Activated CD8-positive, alpha-beta T cell treated with anti-CD3 and anti-CD28 coated beads, Interleukin-2, amount 10 ng/mL, durations not matched to agents 7 days and 5 days (primary cell): ENCODE measurements around the gene SBF2. TPM values are rescaled to one million over a fixed set of nuclear protein-coding genes. Genes with fewer than 3 reads are reported as not detected.

Experiments used
- ATAC-seq: fragments of 150-1000 bp; cut with Tn5 transposase; one replicate; pipeline ENCODE4 v1.10.0; 2021; ENCODE audit warnings: moderate library complexity
- CTCF ChIA-PET: fragments of 350-600 bp; sonication (Branson Sonifier 250); formaldehyde crosslinking; loops from one replicate; lab custom pipeline; 2021; ENCODE audit warnings: antibody characterized with exemption; lab: Charles Lee
- POLR2A ChIA-PET: fragments of 350-600 bp; sonication (Branson Sonifier 250); formaldehyde crosslinking; loops from one replicate; lab custom pipeline; 2021; ENCODE audit warnings: antibody characterized with exemption; lab: Charles Lee
- DNase-seq: peaks from one replicate; pipeline ENCODE4 v3.0.0-alpha.2; 2020
- H3K27ac Mint-ChIP-seq: one replicate; pipeline ENCODE4 v1.8.0; 2021; ENCODE audit warnings: mild to moderate bottlenecking, mixed read lengths
- H3K27me3 Mint-ChIP-seq: one replicate; pipeline ENCODE4 v1.8.0; 2021; ENCODE audit warnings: low read depth, mixed read lengths
- H3K36me3 Mint-ChIP-seq: one replicate; pipeline ENCODE4 v1.8.0; 2021; ENCODE audit warnings: low read depth, mixed read lengths
- H3K4me1 Mint-ChIP-seq: one replicate; pipeline ENCODE4 v1.8.0; 2021; ENCODE audit warnings: low read depth, mixed read lengths
- H3K4me3 Mint-ChIP-seq: one replicate; pipeline ENCODE4 v1.8.0; 2021; ENCODE audit warnings: mild to moderate bottlenecking, mixed read lengths
- H3K9me3 Mint-ChIP-seq: one replicate; pipeline ENCODE4 v1.8.0; 2022; ENCODE audit warnings: mixed read lengths; ENCODE audit not compliant: insufficient read depth
- total RNA-seq, 2 experiments: library from RNA; stranded (reverse); gene quantifications; one replicate each; pipeline ENCODE4 v1.2.3, GENCODE V29; 2021

The SBF2 gene
- total RNA-seq, 2 experiments from 2014 or later = 5.1 to 5.9 TPM

DNA sequence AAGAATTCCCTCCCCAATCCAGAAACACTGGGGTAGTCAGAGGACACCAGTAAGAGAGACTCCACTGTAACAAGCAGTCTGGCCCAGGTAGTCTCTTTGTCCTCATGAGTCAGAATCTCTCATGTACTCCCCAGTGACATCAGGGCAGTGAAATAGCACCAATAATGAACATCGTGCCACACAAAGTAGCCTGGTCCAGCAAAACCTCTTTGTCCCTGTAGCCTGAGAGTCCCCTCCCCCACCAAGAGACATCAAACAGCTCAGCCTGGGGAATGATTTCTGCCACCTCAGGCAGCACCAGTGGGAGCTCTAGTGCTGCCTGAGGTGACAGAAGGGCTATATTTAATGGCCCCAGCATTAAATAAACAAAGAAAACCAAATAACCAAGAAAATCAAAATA lies 88.1 kb downstream of the SBF2 start:
- no peaks in the 10 kb centered on the region for H3K36me3 Mint-ChIP-seq

DNA sequence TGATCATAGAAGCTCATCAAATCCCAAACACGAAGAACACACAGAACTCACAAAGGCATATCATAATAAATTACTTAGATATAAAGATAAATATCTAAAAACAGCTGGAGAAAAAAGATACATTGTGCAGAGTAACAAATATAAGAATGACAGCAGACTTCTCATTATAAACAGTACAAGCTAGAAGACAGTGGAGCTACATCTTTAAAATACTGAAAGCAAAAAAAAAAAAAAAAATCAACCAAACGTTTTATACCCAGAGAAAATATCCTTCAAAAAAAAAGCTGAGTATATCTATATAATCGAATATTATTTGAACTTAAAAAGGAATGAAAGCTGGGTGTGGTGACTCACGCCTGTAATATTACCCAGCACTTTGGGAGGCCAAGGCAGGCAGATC lies 90.0 kb downstream of the SBF2 start:
- no peak for ATAC-seq
- CTCF ChIA-PET = interaction anchor here (1.0 to 1.9 kb wide), 3 partner anchors 104 to 120 kb away, joined by 3 to 10 read pairs (median 3); no protein-coding TSS in a partner anchor
- POLR2A ChIA-PET = no interaction called here
- Mint-ChIP-seq H3K4me1 (no peaks in the 10 kb centered on the region), H3K27ac (no peak overlapping the region), H3K4me3 (no peak overlapping the region), H3K36me3 (no peaks in the 10 kb centered on the region), H3K27me3 (peaks cover 4% of the 10 kb centered on the region), H3K9me3 (peaks cover 10% of the 10 kb centered on the region)
- no peak for DNase-seq

More for the DNA sequence above, 88.1 kb downstream of the SBF2 start:
- Mint-ChIP-seq H3K4me1 (no peaks in the 10 kb centered on the region), H3K9me3 (peaks cover 10% of the 10 kb centered on the region), H3K27ac (no peak overlapping the region), H3K4me3 (no peak overlapping the region), H3K27me3 (peaks cover 12% of the 10 kb centered on the region)
- ATAC-seq (no peak), DNase-seq (no peak)
- CTCF ChIA-PET = interaction anchor here (0.7 kb wide), 1 partner anchor 102 kb away, joined by 4 read pairs; no protein-coding TSS in a partner anchor
- POLR2A ChIA-PET = no interaction called here

DNA sequence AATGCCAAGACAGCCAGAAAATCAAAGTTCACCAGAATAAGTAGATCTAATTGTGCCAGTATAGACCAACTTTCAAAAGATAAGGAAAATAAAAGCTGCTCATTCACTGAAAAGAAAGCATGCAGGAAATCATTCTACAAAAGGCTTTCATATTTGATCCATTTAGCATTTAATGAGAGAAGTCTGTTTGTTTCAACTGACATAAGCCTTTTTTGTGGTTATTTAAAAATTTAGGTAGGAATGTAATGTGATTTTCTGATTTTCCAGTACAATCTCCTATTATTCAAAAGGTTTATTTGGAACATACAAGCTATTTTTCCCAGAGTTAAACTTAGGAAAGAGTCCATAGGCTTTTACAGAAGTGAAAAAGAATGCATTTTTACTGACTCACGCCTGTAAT lies 92.7 kb downstream of the SBF2 start:
- peaks cover 10% of the 10 kb centered on the region for H3K9me3 Mint-ChIP-seq
- ChIA-PET CTCF (interaction anchor here (1.0 to 1.1 kb wide), 2 partner anchors 8 to 165 kb away, joined by 3 read pairs; no protein-coding TSS in a partner anchor), POLR2A (no interaction called here)
- DNase-seq (no peak), ATAC-seq (no peak)
- H3K4me1 Mint-ChIP-seq = no peaks in the 10 kb centered on the region
- H3K27ac Mint-ChIP-seq = no peak overlapping the region
- peaks cover 4% of the 10 kb centered on the region for H3K27me3 Mint-ChIP-seq
- H3K4me3 Mint-ChIP-seq = no peak overlapping the region
- no peaks in the 10 kb centered on the region for H3K36me3 Mint-ChIP-seq

DNA sequence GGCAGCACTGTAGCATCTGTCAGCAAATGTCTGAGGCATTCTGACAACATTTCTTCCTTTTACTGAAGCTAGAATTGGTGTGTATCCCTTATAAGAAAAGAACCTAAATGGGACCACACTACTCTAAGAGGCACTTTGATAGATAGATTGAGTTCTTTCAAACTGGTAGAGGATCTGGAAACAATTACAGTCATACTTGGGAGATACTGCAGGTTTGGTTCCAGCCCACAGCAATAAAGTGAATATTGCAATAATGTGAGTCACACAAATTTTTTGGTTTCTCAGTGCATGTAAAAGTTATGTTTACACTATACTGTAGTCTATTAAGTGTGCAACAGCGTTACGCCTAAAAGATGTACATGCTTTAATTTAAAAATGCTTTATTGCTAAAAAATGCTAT lies 96.9 kb downstream of the SBF2 start:
- Mint-ChIP-seq H3K4me1 (no peaks in the 10 kb centered on the region), H3K27me3 (no peaks in the 10 kb centered on the region), H3K36me3 (no peaks in the 10 kb centered on the region), H3K27ac (no peak overlapping the region), H3K9me3 (no peaks in the 10 kb centered on the region), H3K4me3 (no peak overlapping the region)
- ATAC-seq (no peak), DNase-seq (no peak)
- ChIA-PET CTCF (interaction anchor here (1.3 kb wide), 1 partner anchor 110 kb away, joined by 3 read pairs; no protein-coding TSS in a partner anchor), POLR2A (no interaction called here)

DNA sequence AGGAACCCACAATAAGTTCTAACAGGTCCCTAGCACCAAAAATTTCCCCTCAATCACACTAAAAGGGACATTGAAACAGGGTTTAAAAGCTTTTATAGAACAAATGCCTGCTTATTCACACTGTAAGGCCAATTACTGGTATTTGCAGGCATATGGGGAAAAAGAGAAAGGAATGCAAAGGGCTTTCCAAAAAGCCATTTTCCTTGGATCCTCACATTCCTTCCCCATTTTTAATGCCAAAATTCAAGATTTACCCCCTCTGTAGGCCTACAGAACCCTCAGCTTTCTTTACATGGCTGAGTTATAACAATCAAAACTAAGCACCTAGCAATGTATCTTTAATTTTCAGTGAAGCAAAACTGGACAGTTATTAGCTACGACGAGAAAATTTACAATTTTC lies 102.0 kb downstream of the SBF2 start:
- CTCF ChIA-PET = no interaction called here
- H3K9me3 Mint-ChIP-seq = no peaks in the 10 kb centered on the region
- ATAC-seq (no peak), DNase-seq (no peak)
- no peaks in the 10 kb centered on the region for H3K4me1 Mint-ChIP-seq
- peaks cover 2% of the 10 kb centered on the region for H3K27me3 Mint-ChIP-seq
- no peak overlapping the region for H3K4me3 Mint-ChIP-seq
- POLR2A ChIA-PET = no interaction called here
- no peak overlapping the region for H3K27ac Mint-ChIP-seq
- no peaks in the 10 kb centered on the region for H3K36me3 Mint-ChIP-seq

DNA sequence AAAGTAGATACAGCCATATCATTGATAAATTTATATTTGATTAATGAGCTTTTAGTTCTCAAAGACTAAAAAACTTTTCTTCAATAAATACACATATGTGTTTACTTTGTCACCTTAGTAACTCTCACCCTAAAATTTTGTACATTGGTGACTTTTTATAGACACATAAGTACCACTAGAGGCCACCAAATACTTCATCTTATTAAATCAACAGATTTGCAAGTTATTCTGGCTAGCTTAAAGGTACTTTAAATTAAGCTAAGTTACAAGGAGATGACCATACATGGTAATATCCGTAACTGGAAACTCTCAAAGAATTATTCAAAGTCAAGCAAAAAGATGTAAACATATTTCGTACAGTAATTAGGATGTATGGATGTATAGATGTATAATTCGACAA lies 112.2 kb downstream of the SBF2 start:
- no peak overlapping the region for H3K27ac Mint-ChIP-seq
- H3K36me3 Mint-ChIP-seq = no peaks in the 10 kb centered on the region
- ATAC-seq (no peak), DNase-seq (no peak)
- H3K4me1 Mint-ChIP-seq = peaks cover 3% of the 10 kb centered on the region
- no peaks in the 10 kb centered on the region for H3K27me3 Mint-ChIP-seq
- POLR2A ChIA-PET = no interaction called here
- H3K4me3 Mint-ChIP-seq = no peak overlapping the region
- CTCF ChIA-PET = interaction anchor here (0.8 to 2.8 kb wide), 7 partner anchors 17 to 319 kb away, joined by 3 to 24 read pairs (median 3); no protein-coding TSS in a partner anchor
- no peaks in the 10 kb centered on the region for H3K9me3 Mint-ChIP-seq

DNA sequence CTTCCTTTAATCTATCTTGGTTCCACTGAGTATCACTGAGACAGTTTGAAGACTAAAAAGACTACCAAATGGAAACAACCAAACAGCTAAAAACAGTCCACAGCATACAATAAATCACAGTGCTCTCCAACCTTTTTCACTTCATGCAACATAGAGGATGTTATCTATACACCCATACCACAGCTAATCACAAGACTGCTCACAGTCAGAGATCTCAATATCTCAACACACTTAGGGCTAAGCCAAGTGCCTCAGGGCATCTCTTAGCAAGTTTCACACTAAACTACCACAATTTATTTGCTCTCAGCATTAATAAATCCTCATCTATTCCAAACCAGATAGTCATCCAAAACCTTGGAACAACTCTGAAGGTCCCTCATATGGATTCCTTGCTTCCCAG lies 129.4 kb downstream of the SBF2 start:
- CTCF ChIA-PET = interaction anchor here (0.6 kb wide), 1 partner anchor 17 kb away, joined by 3 read pairs; no protein-coding TSS in a partner anchor

DNA sequence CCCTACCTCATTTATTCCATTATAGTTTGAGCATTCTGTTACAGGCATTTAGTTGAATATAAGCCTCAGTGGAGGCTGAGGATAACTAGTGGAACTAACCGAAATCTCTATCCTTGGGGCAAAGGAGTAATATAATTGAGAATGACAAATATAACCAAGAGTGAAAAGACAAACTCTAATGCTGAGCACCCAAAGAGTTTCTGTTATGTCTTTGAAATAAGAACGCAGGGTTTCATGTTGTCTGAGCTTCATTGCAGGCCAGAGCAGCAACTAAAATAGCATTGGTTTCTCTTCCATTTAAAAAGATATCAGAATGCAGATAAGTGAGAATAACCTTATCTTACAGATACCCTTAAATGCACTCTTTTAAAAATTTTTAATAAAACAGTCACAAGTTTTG lies 131.8 kb downstream of the SBF2 start:
- Mint-ChIP-seq H3K36me3 (no peaks in the 10 kb centered on the region), H3K4me3 (no peak overlapping the region), H3K4me1 (no peaks in the 10 kb centered on the region), H3K27ac (no peak overlapping the region), H3K9me3 (peaks cover 6% of the 10 kb centered on the region), H3K27me3 (no peaks in the 10 kb centered on the region)
- CTCF ChIA-PET = no interaction called here
- no peak for ATAC-seq
- DNase-seq = no peak
- POLR2A ChIA-PET = no interaction called here

More for the DNA sequence above, 129.4 kb downstream of the SBF2 start:
- Mint-ChIP-seq H3K27me3 (no peaks in the 10 kb centered on the region), H3K27ac (no peak overlapping the region), H3K9me3 (no peaks in the 10 kb centered on the region), H3K36me3 (no peaks in the 10 kb centered on the region), H3K4me3 (no peak overlapping the region), H3K4me1 (no peaks in the 10 kb centered on the region)
- POLR2A ChIA-PET = no interaction called here
- DNase-seq (no peak), ATAC-seq (no peak)

DNA sequence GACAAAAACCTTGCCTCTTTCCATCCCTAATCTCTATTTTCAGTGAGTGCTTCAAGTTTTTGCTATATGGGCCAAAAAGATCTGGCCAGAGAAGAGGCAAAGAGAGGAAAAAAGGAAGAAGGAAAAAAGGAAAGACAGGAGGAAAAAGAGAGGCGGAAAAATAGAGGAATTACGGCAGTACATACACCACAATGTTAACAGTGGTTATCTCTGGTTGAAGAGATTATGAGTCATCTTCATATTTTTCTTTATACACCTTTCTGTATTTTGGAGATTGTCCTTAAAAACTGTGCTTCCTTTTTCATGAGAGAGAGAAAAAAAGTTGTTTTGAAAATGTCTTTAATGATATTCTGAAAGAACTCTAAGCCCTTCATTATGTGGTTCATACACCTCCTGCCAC lies 133.7 kb downstream of the SBF2 start:
- no peak for ATAC-seq
- Mint-ChIP-seq H3K4me1 (no peaks in the 10 kb centered on the region), H3K27ac (no peak overlapping the region), H3K36me3 (no peaks in the 10 kb centered on the region), H3K27me3 (no peaks in the 10 kb centered on the region), H3K9me3 (peaks cover 6% of the 10 kb centered on the region), H3K4me3 (no peak overlapping the region)
- no peak for DNase-seq
- POLR2A ChIA-PET = no interaction called here
- CTCF ChIA-PET = no interaction called here

DNA sequence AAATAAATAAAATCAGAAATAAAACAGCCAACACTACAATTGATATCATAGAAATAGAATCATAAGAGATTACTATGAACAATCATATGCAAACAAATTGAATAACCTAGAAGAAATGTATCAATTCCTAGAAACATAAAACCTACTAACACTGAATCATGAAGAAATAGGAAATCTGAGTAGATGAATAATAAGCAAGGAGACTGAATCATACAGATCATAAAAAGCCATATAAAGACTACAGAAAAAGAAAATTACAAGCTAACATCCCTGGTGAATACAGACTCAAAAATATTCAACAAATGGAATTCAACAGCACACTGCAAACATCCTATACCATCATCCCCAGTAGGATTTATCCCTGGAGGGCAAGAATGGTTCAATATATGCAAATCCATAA lies 135.6 kb downstream of the SBF2 start:
- CTCF ChIA-PET = no interaction called here
- ATAC-seq (no peak), DNase-seq (no peak)
- H3K27ac Mint-ChIP-seq = no peak overlapping the region
- POLR2A ChIA-PET = no interaction called here
- no peaks in the 10 kb centered on the region for H3K36me3 Mint-ChIP-seq
- no peaks in the 10 kb centered on the region for H3K4me1 Mint-ChIP-seq
- H3K4me3 Mint-ChIP-seq = no peak overlapping the region
- H3K27me3 Mint-ChIP-seq = no peaks in the 10 kb centered on the region
- H3K9me3 Mint-ChIP-seq = peaks cover 6% of the 10 kb centered on the region

DNA sequence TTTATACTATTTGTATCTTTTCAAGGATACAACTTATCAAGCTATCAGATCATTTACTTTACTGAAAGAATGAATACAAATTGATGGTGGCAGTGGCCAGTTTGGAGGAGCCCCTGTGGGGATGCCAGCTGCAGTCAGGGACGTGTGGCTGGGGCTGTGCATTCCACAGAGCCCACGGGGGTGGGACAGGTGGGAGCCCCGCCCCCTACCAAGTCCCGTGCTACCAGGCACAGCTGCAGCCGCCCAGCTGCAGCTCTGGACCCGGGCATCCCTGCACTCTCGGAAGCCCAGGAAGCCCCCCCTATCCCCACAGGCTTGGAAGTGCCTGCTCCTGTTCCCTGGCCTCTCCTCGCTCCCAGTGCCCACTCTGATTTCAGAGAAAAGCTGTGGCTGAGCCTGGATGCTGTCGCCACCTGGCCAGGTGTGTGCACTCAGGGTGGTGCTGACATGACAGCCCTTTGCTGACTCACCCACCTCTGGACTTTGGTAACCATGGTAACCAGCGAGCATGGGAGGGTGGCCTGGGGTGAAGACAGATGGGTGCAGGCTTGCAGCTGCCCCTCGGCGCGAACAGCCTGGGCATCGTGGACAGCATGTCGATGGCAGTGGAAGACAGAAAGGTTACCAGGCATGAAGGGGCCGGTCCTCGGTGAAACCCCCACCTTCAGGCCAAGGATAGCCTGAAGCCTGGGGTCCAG lies 138.1 kb downstream of the SBF2 start:
- H3K9me3 Mint-ChIP-seq = peaks cover 6% of the 10 kb centered on the region
- no peaks in the 10 kb centered on the region for H3K4me1 Mint-ChIP-seq
- ChIA-PET POLR2A (no interaction called here), CTCF (no interaction called here)
- ATAC-seq (no peak), DNase-seq (no peak)
- no peaks in the 10 kb centered on the region for H3K36me3 Mint-ChIP-seq
- H3K27ac Mint-ChIP-seq = no peak overlapping the region
- H3K4me3 Mint-ChIP-seq = no peak overlapping the region
- no peaks in the 10 kb centered on the region for H3K27me3 Mint-ChIP-seq

DNA sequence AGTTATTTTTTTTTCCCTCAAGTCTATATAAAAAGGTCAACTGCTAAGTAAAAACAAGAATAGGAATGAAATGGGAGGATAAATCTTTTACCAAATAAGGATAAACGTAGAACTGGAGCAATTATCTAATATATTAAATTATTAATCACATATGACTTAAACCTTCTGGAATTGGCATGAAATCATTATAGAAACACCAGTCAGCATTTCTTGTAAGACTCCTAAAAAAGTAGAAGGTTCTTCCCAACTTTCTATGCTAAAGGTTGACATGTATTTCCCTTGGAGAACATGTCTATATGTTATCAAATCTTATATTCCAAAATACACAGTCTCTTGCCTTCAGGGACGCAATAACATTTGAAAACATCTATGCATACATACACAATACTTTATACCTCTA lies 143.2 kb downstream of the SBF2 start:
- H3K4me3 Mint-ChIP-seq = no peak overlapping the region
- DNase-seq (no peak), ATAC-seq (no peak)
- no peaks in the 10 kb centered on the region for H3K36me3 Mint-ChIP-seq
- CTCF ChIA-PET = no interaction called here
- no peaks in the 10 kb centered on the region for H3K4me1 Mint-ChIP-seq
- POLR2A ChIA-PET = no interaction called here
- no peaks in the 10 kb centered on the region for H3K9me3 Mint-ChIP-seq
- no peak overlapping the region for H3K27ac Mint-ChIP-seq
- no peaks in the 10 kb centered on the region for H3K27me3 Mint-ChIP-seq
